HL-60 (cell line): Measurements from ENCODE around the gene BACE1.
"Not testable (repeated sequence)": the region's sequence is repeated elsewhere in the genome, so short reads cannot be mapped to it uniquely, and the experiment has no call there.

Source experiments
- DNase-seq, 2 experiments: peaks; one replicate each; pipeline ENCODE4 v3.0.0-alpha.2; 2010 to 2020; ENCODE audit warnings: low read depth in 1 of 2, low spot score in 1 of 2
- H3K27ac ChIP-seq: fragments of 250-450 bp; sonication (Bioruptor Pico); replicated peaks from 2 replicates; pipeline ENCODE4 v1.5.1; 2020; ENCODE audit warnings: mild to moderate bottlenecking, moderate library complexity
- H3K27me3 ChIP-seq: fragments of 250-450 bp; sonication (Bioruptor Pico); 2 replicates; pipeline ENCODE4 v1.5.1; 2021; ENCODE audit warnings: mild to moderate bottlenecking, moderate library complexity; ENCODE audit not compliant: insufficient read depth, poor library complexity, severe bottlenecking
- H3K4me3 ChIP-seq: replicated peaks from 2 replicates; pipeline ENCODE4 v1.5.1; 2011; ENCODE audit warnings: mild to moderate bottlenecking, control low read depth, low read length; ENCODE audit not compliant: insufficient read depth
- GABPA ChIP-seq: IDR thresholded peaks from 2 replicates; pipeline ENCODE4 v1.6.1; 2012; ENCODE audit warnings: low read depth
- POLR2AphosphoS5 ChIP-seq: IDR thresholded peaks from 2 replicates; pipeline ENCODE4 v1.6.1; 2012; ENCODE audit warnings: low read depth
- SPI1 ChIP-seq: IDR thresholded peaks from 2 replicates; pipeline ENCODE4 v1.6.1; 2012; ENCODE audit warnings: low read depth, mild to moderate bottlenecking, borderline replicate concordance
- TF ChIP-seq, protein P1 (sequence below): IDR thresholded peaks from one replicate; pipeline ENCODE4 v1.5.1; 2011; ENCODE audit warnings: low read length, control low read depth, inconsistent platforms; ENCODE audit not compliant: insufficient read depth
- TF ChIP-seq, protein P2 (sequence below): IDR thresholded peaks from 2 replicates; pipeline ENCODE4 v1.6.1; 2012; ENCODE audit warnings: low read depth; ENCODE audit not compliant: insufficient replicate concordance

The BACE1 gene

DNA sequence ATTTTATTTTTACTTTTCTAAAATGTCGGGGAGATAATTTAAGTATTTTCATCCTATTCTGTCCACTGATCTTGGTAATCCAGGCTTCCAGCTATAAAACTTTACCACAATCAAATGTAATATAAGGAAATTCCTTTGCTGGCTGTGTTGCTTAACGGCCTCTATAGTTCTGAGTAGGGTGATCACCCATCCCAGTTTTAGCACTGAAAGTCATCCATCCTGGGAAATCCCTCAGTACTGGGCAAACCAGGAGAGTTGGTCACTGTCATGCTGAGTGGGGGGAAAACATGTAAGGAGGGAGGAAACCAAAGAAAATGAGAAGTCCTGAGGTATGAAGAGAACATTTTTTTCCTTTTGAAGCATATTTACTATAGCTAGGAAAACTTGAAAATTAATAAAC lies 37.7 kb downstream of the BACE1 start:
- TF ChIP-seq, protein P1, sequence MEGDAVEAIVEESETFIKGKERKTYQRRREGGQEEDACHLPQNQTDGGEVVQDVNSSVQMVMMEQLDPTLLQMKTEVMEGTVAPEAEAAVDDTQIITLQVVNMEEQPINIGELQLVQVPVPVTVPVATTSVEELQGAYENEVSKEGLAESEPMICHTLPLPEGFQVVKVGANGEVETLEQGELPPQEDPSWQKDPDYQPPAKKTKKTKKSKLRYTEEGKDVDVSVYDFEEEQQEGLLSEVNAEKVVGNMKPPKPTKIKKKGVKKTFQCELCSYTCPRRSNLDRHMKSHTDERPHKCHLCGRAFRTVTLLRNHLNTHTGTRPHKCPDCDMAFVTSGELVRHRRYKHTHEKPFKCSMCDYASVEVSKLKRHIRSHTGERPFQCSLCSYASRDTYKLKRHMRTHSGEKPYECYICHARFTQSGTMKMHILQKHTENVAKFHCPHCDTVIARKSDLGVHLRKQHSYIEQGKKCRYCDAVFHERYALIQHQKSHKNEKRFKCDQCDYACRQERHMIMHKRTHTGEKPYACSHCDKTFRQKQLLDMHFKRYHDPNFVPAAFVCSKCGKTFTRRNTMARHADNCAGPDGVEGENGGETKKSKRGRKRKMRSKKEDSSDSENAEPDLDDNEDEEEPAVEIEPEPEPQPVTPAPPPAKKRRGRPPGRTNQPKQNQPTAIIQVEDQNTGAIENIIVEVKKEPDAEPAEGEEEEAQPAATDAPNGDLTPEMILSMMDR = no peak
- TF ChIP-seq POLR2AphosphoS5 (no peak), GABPA (no peak), SPI1 (no peak)
- TF ChIP-seq, protein P2, sequence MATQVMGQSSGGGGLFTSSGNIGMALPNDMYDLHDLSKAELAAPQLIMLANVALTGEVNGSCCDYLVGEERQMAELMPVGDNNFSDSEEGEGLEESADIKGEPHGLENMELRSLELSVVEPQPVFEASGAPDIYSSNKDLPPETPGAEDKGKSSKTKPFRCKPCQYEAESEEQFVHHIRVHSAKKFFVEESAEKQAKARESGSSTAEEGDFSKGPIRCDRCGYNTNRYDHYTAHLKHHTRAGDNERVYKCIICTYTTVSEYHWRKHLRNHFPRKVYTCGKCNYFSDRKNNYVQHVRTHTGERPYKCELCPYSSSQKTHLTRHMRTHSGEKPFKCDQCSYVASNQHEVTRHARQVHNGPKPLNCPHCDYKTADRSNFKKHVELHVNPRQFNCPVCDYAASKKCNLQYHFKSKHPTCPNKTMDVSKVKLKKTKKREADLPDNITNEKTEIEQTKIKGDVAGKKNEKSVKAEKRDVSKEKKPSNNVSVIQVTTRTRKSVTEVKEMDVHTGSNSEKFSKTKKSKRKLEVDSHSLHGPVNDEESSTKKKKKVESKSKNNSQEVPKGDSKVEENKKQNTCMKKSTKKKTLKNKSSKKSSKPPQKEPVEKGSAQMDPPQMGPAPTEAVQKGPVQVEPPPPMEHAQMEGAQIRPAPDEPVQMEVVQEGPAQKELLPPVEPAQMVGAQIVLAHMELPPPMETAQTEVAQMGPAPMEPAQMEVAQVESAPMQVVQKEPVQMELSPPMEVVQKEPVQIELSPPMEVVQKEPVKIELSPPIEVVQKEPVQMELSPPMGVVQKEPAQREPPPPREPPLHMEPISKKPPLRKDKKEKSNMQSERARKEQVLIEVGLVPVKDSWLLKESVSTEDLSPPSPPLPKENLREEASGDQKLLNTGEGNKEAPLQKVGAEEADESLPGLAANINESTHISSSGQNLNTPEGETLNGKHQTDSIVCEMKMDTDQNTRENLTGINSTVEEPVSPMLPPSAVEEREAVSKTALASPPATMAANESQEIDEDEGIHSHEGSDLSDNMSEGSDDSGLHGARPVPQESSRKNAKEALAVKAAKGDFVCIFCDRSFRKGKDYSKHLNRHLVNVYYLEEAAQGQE = no peak
- H3K27ac ChIP-seq = no peak overlapping the region
- no peak for DNase-seq
- H3K4me3 ChIP-seq = no peak overlapping the region
- H3K27me3 ChIP-seq = no peaks in the 10 kb centered on the region

DNA sequence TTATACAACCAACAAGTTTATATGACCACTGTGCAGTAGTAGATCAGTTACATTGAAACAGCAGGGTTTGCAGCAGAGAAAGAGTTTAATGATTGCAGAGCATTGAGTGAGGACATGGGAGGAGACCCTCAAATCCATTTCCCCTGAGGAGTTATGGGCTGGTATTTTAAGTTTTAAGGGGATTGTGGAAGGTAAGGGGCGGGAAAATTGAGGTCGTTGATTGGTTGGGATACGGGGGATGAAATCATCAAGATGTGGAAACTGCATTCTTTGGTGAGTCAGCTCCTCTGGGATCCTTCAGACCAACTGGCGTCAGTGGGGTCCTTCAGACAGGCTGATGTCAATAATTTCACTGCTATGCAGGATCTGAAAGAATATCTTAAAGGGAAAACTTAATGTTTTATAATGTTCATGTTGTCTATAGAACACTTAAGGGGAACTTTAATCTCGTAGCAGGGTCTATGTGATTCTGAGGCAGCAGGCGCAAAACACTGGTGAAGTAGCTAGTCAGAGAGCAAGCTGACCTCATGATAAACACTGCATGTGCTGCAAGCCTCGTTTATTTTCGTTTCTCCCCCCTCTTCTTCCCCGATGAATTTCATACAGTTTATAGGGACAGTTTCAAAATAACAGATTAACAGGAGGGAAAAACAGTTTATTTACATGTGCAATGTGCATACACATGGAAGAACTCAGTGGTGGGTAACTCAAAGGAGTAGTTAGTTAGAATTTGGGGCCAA lies 42.3 kb downstream of the BACE1 start:
- DNase-seq = peak in 1 of 2 experiments; percentile 8
- Histone ChIP-seq H3K27ac (no peak overlapping the region), H3K4me3 (no peak overlapping the region), H3K27me3 (no peaks in the 10 kb centered on the region)
- TF ChIP-seq, protein P2 = no peak
- TF ChIP-seq, protein P1 = no peak
- TF ChIP-seq SPI1 = no peak
- TF ChIP-seq GABPA = no peak
- no peak for TF ChIP-seq POLR2AphosphoS5

GRCh38 chr11:117272175-117272574 lies 43.9 kb downstream of the BACE1 start:
- peak; percentile 16 to 76 for DNase-seq
- not testable (repeated sequence) for H3K27me3 ChIP-seq, H3K4me3 ChIP-seq
- TF ChIP-seq POLR2AphosphoS5 = peak; percentile 73
- peak; percentile 52; the same call in 1 of the 2 replicates for TF ChIP-seq SPI1
- peak overlapping the region; percentile 45 for H3K27ac ChIP-seq

- no peak for DNase-seq
- Histone ChIP-seq H3K27ac (peak overlapping the region; percentile 45), H3K4me3 (no peak overlapping the region), H3K27me3 (no peaks in the 10 kb centered on the region)
- TF ChIP-seq GABPA (no peak), POLR2AphosphoS5 (no peak), SPI1 (no peak)
- TF ChIP-seq, protein P1 = no peak
- TF ChIP-seq, protein P2 = no peak
Observed at GRCh38 chr11:117271208-117271607, 44.8 kb downstream of the BACE1 start.
